ENCODE data around the gene RNF217. TPM values are rescaled to one million over a fixed set of nuclear protein-coding genes. Genes with fewer than 3 reads are reported as not detected.
"Not testable (repeated sequence)": the region's sequence is repeated elsewhere in the genome, so short reads cannot be mapped to it uniquely, and the experiment has no call there.

The RNF217 gene
- total RNA-seq, 2 experiments from 2014 or later: 0.04 to 0.13 TPM

DNA sequence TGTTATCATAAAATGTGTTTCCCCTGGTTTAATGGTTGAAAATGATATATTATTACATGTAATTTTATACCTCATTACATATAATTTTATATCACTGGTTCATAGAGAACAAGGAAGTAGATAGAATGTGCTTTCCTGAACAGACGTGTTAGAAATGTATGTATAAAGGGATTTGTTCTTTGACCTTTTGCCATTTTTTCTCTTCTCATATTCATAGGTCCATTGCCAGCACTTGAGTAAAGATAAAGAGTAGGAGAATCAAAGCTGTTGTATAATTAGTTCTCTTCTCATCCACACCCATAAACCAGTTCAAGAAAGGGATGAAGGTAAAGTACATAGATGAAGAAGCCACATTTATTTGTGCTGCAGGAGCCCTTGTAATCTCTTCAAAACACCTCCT is 46.7 kb downstream of the RNF217 start:
- CTCF ChIA-PET: no interaction called here

DNA sequence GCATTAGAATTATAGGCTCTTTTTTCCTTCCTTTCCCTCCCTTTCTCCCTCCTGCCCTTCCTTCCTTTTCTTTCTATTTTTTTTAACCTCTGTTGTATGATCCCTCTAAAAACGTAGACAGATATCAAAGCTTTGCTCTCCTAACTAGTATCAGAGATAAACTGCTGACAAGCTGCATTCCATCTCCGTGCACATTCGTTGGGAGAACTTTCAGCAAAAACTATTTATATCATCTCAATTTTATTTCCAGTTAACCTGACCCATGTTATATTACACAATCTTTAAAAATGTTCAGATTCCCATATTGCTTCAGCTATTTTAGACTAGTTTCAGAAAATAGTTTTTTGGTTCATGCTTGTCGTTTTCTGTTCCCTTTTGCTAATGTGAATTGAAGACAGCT is 47.3 kb downstream of the RNF217 start:
- ChIA-PET POLR2A (no interaction called here), CTCF (no interaction called here)

More for the DNA sequence above, 46.7 kb downstream of the RNF217 start:
- POLR2A ChIA-PET: no interaction called here

DNA sequence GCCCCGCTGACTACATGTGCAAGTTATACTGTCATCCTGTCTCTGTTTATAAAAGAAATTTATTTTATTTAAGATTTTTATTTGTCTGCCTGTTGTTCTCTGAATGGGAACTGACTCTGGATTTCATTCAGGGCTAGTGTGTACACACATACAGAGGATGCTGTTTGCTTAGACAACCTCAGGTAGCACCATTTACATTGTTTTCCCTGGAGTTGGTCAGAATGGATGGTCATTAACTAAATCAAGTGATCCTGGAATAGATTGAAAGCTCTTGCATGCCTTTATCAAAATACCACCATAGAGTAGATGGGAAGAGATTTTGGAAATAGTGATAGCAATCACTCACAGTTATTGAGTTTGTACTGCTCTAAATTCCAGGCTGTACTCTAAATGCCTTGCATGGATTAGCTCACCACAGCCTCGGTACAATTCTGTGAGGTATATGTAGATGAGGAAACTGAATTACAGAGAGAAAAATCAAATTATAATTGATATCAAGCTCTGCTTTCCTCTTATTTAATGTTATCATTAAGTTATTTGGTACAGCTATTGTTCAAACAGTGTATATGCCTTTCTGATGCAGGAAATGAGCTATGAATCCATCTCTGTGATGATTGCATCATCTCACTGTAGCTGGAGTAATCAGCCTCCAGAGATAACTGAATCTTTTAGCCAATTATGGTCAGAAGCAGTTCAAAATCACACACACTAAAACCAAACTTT is 51.9 kb downstream of the RNF217 start:
- CTCF ChIA-PET: no interaction called here
- POLR2A ChIA-PET: no interaction called here

- POLR2A ChIA-PET: no interaction called here
- CTCF ChIA-PET: no interaction called here
These were observed 52.4 kb downstream of the RNF217 start for GRCh38 chr6:125014661-125014957.

DNA sequence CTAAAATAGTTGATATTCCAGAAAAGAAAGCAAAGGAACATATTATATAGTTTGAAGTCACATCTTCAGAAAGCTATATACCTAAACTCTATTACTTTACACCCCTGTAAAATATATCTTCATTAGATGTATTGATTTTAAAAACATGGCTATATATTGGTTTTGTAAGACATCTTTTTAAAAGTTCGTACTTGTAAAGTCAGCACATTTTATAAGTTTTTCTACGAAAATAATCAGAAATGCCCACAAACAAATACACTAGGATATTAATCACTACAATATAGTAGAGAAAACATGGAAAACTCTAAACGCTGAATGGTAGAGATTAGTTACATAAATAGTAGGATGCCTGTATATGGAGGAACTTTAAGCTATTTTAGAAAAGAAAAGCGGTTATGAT is 52.9 kb downstream of the RNF217 start:
- POLR2A ChIA-PET: no interaction called here
- CTCF ChIA-PET: no interaction called here

- CTCF ChIA-PET: no interaction called here
- POLR2A ChIA-PET: no interaction called here
These were observed 55.9 kb downstream of the RNF217 start for GRCh38 chr6:125018136-125018535.

- ChIA-PET CTCF (no interaction called here), POLR2A (no interaction called here)
These were observed 57.0 kb downstream of the RNF217 start for GRCh38 chr6:125019281-125019680.

DNA sequence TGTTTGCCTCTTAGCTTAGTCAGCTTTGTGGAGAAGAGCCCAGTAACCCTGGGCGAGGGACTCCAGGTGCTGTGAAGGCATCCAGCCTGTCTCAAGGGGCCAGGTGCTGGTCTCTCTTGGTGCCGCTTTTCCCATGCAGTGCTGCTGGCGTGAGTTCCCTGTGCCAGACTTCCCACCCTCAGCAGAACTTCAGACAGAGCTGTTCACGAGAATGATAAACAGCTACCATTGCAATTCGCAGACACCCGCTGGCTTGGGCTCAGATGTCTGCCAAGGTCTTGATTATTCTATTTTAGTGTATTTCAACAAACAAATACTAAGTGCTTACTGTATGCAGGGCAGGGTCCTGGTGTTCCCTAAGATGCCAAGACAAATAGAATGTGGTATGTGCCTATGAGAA is 57.7 kb downstream of the RNF217 start:
- ChIA-PET POLR2A (no interaction called here), CTCF (no interaction called here)

DNA sequence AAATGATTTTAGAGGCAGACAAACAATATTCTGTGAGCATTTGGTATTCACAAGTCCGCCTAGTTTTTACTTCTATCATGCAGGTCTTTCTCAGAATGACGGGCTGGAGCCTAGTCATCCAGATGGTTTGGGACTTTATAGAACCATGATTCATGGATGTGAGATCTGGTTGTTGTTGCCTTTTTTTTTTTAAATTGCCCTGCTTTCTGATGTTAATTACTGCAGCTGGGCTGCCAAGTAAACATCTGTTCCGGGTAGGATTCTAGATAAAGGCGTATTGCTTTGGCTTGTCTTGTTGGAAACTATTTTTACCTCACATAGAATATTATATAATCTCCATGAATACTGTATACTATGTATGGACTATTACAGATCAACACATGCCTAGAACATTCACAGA is 58.1 kb downstream of the RNF217 start:
- ChIA-PET POLR2A (no interaction called here), CTCF (no interaction called here)

- ChIA-PET CTCF (no interaction called here), POLR2A (no interaction called here)
These were observed 60.3 kb downstream of the RNF217 start for GRCh38 chr6:125022391-125022989.

DNA sequence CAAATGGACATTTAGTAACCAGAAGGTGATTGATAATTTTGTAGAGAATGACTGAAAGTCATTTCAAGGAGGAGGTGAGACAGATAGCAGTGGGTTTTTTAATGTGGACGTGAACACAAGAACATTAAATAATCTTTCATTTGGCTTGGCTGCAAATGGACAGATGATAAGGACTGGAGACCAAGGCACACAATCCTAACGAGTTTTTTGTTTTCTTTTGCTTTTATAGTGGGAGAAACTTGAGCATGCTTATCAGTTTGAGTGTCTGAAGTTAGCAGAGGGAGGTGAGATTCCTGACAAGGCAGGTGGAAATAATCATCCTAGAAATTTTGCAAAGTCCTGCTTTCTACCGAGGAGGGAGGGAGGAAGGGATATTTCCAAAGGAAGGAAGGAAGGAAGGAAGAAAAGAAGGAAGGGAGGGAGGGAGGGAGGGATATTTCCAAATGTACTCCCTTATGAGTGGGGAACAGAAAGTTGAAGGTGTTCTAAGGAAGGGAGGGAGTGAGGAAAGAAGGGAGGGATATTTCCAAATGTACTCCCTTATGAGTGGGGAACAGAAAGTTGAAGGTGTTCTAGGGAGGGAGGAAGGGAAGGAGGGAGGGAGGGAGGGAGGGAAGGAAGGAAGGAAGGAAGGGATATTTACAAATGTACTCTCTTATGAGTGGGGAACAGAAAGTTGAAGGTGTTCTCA is 63.1 kb downstream of the RNF217 start:
- POLR2A ChIA-PET: no interaction called here
- CTCF ChIA-PET: no interaction called here

DNA sequence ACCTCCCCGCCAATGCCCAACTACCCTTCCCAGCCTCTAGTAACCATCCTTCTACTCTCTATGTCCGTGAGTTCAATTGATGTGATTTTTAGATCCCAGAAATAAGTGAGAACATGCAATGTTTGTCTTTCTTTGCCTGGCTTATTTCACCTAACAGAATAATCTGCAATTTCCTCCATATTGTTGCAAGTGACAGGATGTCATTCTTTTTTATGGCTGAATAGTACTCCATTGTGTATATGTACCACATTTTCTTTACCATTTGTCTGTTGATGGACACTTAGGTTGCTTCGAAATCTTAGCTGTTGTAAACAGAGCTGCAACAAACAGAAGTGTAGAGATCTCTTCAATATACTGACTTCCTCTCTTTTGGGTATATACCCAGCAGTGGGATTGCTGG is 65.0 kb downstream of the RNF217 start:
- ChIA-PET CTCF (no interaction called here), POLR2A (no interaction called here)

GRCh38 chr6:125030969-125031368 is 68.7 kb downstream of the RNF217 start:
- CTCF ChIA-PET: no interaction called here
- POLR2A ChIA-PET: no interaction called here

DNA sequence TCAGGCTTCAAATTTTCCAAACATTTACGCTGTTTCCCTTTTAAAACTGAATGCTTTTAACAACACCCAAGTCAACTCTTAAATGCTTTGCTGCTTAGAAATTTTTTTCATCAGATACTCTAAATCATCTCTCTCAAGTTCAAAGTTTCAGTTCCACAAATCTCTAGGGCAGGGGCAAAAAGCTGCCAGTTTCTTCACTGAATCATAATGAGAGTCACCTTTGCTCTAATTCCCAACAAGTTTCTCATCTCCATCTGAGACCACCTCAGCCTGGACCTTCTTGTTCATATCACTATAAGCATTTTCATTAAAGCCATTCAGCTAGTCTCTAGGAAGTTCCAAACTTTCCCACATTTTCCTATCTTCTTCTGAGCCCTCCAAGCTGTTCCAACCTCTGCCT is 69.1 kb downstream of the RNF217 start:
- POLR2A ChIA-PET: no interaction called here
- CTCF ChIA-PET: no interaction called here

GRCh38 chr6:125034929-125035328 is 72.7 kb downstream of the RNF217 start:
- POLR2A ChIA-PET, CTCF ChIA-PET: not testable (repeated sequence)

DNA sequence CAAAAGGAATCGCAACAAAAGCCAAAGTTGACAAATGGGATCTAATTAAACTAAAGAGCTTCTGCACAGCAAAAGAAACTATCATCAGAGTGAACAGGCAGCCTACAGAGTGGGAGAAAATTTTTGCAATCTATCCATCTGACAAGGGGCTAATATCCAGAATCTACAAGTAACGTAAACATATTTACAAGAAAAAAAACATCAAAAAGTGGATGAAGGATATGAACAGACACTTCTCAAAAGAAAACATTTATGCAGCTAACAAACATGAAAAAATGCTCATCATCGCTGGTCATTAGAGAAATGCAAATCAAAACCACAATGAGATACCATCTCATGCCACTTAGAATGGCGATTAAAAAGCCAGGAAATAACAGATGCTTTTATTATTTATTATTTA is 74.2 kb downstream of the RNF217 start:
- POLR2A ChIA-PET, CTCF ChIA-PET: not testable (repeated sequence)

DNA sequence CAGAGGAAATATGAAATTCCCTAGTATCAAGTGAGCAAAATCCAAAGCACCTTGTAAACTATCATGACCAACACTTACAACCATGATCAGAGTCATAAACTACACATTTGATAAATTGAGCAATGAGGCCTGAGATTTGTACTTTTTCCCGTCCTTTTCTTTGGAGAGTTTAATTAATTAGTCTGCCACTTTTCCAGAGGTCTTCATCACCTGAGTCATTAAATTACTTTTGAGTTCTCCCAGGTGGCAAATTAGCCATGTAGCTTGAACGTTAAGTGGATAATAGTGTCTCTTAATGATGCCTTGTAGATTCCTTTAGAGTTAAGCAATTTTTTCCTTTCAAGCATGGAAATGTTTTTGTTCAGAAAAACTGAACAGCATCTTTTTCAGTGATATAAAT is 75.6 kb downstream of the RNF217 start:
- CTCF ChIA-PET: no interaction called here
- POLR2A ChIA-PET: no interaction called here

GRCh38 chr6:125038925-125039324 is 76.7 kb downstream of the RNF217 start:
- CTCF ChIA-PET: no interaction called here
- POLR2A ChIA-PET: no interaction called here

DNA sequence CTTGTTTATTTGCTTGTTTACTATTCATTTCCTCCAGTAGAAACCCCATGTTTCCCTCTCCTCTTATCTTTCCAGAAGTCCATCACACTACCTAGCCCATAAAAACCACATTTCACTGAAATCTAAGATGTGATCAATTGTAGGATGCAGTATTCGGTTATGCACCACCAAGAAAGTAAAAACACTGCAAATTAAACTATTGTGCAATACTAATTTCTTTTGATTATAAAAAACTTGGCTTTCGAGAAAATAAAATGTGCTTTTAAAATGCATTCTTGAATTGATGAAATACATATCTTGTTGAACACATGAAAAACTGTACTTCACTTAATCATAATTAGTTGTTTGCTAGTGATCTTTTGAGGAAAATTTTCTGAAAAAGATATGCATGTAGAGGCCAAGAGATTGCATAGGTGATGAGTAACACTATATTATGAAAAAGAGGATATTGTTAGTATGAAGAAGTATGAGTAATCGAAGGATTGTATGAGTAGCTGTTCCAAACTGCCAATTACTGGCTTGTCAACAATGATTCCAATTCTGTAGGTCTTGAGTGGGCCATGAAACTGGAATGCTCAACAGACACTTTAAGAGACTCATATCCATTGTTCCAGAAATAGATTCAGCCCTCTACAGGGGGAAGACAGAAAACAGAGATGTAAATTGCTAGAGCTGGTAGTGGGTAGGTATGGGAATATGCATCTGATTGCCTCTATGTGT is 79.7 kb downstream of the RNF217 start:
- POLR2A ChIA-PET: no interaction called here
- CTCF ChIA-PET: no interaction called here

DNA sequence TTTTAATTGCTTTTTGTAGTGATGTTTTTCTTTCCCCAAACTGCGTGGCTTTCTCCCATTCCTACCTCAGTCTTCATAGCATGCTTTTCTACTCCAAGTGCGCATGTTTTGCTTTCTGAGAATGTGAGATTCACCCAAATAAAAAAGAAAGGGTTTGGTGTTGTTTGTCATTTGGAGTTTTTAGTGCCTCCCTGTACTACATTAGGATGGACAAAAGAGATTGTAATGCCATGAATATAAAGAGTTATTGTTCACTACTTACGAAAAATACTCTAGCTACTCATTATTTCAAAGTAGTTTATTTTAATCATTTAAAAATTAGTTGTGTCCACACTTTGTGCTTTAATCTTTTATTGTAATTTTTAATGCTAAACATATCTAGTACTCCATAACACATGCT is 81.8 kb downstream of the RNF217 start:
- ChIA-PET POLR2A (no interaction called here), CTCF (no interaction called here)

DNA sequence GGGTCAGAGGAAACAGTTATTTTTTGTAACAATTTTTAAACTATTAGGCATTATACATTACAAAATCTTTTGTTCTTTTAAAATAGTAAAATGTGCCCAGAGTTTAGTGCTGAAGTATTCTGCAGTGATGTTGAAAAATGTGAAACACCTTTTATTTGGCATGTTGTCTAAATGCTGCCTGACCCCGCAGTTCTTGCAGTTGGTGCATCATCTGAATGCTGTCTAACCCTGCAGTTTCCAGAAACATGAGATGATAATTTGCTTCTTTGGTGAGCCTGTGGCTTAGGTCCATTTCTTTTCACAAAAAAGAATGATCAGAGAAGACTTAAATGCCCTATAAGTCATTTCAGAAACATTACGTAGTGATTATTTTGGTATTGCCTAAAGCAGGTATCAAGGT is 82.4 kb downstream of the RNF217 start:
- ChIA-PET POLR2A (no interaction called here), CTCF (no interaction called here)
